WERI-Rb-1 (cell line): ENCODE results near the gene CUL9.

Experiments used
- DNase-seq: peaks from one replicate; pipeline ENCODE4 v3.0.0-alpha.2; 2020
- H3K27ac ChIP-seq: fragments of 250-450 bp; sonication (Bioruptor Pico); 2 replicates; pipeline ENCODE4 v1.5.1; 2020; ENCODE audit warnings: mild to moderate bottlenecking, moderate library complexity
- H3K27me3 ChIP-seq: fragments of 250-450 bp; sonication (Bioruptor Pico); 2 replicates; pipeline ENCODE4 v1.5.1; 2021; ENCODE audit warnings: mild to moderate bottlenecking, low read depth, moderate library complexity; ENCODE audit not compliant: insufficient read depth, severe bottlenecking
- H3K36me3 ChIP-seq: fragments of 250-450 bp; sonication (Bioruptor Pico); 2 replicates; pipeline ENCODE4 v1.5.1; 2020; ENCODE audit warnings: mild to moderate bottlenecking, moderate library complexity
- H3K4me3 ChIP-seq: 2 replicates; pipeline ENCODE4 v1.5.1; 2011; ENCODE audit warnings: low read depth, mild to moderate bottlenecking, control low read depth, low read length
- H3K9me3 ChIP-seq: fragments of 250-450 bp; sonication (Bioruptor Pico); 2 replicates; pipeline ENCODE4 v1.5.1; 2021; ENCODE audit warnings: mild to moderate bottlenecking, moderate library complexity; ENCODE audit not compliant: severe bottlenecking
- CTCF ChIP-seq: IDR thresholded peaks from 2 replicates; pipeline ENCODE4 v1.5.1; 2011; ENCODE audit warnings: low read depth, mild to moderate bottlenecking, control low read depth, inconsistent platforms, low read length

CUL9 gene

GRCh38 chr6:43183441-43183840 lies 1.4 kb downstream of the CUL9 start:
- no peak for TF ChIP-seq CTCF
- Histone ChIP-seq H3K36me3 (peaks cover 65% of the 10 kb centered on the region), H3K4me3 (no peak overlapping the region)

GRCh38 chr6:43184268-43184985 lies 2.4 kb downstream of the CUL9 start:
- H3K36me3 ChIP-seq = peaks cover 65% of the 10 kb centered on the region
- H3K9me3 ChIP-seq = peaks cover 5% of the 10 kb centered on the region
- no peak overlapping the region for H3K27ac ChIP-seq
- no peaks in the 10 kb centered on the region for H3K27me3 ChIP-seq
- no peak for DNase-seq
- TF ChIP-seq CTCF = no peak
- no peak overlapping the region for H3K4me3 ChIP-seq

More at GRCh38 chr6:43183441-43183840, 1.4 kb downstream of the CUL9 start:
- DNase-seq = no peak
- Histone ChIP-seq H3K9me3 (peaks cover 5% of the 10 kb centered on the region), H3K27me3 (no peaks in the 10 kb centered on the region), H3K27ac (no peak overlapping the region)

- no peak overlapping the region for H3K4me3 ChIP-seq
- no peak for TF ChIP-seq CTCF
- H3K9me3 ChIP-seq = peaks cover 5% of the 10 kb centered on the region
- no peak overlapping the region for H3K27ac ChIP-seq
- H3K27me3 ChIP-seq = no peaks in the 10 kb centered on the region
- no peak for DNase-seq
- H3K36me3 ChIP-seq = peaks cover 63% of the 10 kb centered on the region
These were observed 3.5 kb downstream of the CUL9 start for GRCh38 chr6:43185391-43185985.

- peaks cover 5% of the 10 kb centered on the region for H3K9me3 ChIP-seq
- peaks cover 61% of the 10 kb centered on the region for H3K36me3 ChIP-seq
- H3K4me3 ChIP-seq = no peak overlapping the region
- no peak for TF ChIP-seq CTCF
- no peaks in the 10 kb centered on the region for H3K27me3 ChIP-seq
- H3K27ac ChIP-seq = no peak overlapping the region
- DNase-seq = no peak
These were observed 4.0 kb downstream of the CUL9 start for GRCh38 chr6:43186019-43186418.

GRCh38 chr6:43186706-43187105 lies 4.7 kb downstream of the CUL9 start:
- TF ChIP-seq CTCF = no peak
- no peak for DNase-seq

More at GRCh38 chr6:43186706-43187105, 4.7 kb downstream of the CUL9 start:
- Histone ChIP-seq H3K36me3 (peaks cover 64% of the 10 kb centered on the region), H3K9me3 (peaks cover 5% of the 10 kb centered on the region), H3K27me3 (no peaks in the 10 kb centered on the region), H3K27ac (no peak overlapping the region; the same call in 1 of the 2 replicates), H3K4me3 (no peak overlapping the region)
